ENCODE results near the gene HUWE1. TPM values are rescaled to one million over a fixed set of nuclear protein-coding genes. Genes with fewer than 3 reads are reported as not detected.
A peak's percentile ranks its signal among the peaks of the same experiment; 100 is the strongest.
"Not testable (repeated sequence)": the region's sequence is repeated elsewhere in the genome, so short reads cannot be mapped to it uniquely, and the experiment has no call there.

HUWE1 gene
- 65.9 and 76.1 TPM in 2 replicates for total RNA-seq

- DNase-seq (ENCODE audit: low read depth in 2 of 2): peak; percentile 29 to 58
Measured at GRCh38 chrX:53686151-53686885, at the start of gene HUWE1. Gene HUWE1 (minus strand): TSS chrX:53686719. CDS start chrX:53654107, 32,612 bp downstream.

GRCh38 chrX:53732797-53733196 lies 46.3 kb upstream of the HUWE1 start:
- DNase-seq (ENCODE audit: low read depth in 2 of 2): no peak

- DNase-seq (ENCODE audit: low read depth in 2 of 2): no peak
Measured at GRCh38 chrX:53729751-53730150, 43.2 kb upstream of the HUWE1 start.

- no peak for DNase-seq (ENCODE audit: low read depth in 2 of 2)
Measured at GRCh38 chrX:53728506-53728905, 42.0 kb upstream of the HUWE1 start.

GRCh38 chrX:53724872-53725271 lies 38.4 kb upstream of the HUWE1 start:
- no peak for DNase-seq (ENCODE audit: low read depth in 2 of 2)

GRCh38 chrX:53723381-53723780 lies 36.9 kb upstream of the HUWE1 start:
- DNase-seq (ENCODE audit: low read depth in 2 of 2): no peak

- DNase-seq (ENCODE audit: low read depth in 2 of 2): not testable (repeated sequence)
Measured at GRCh38 chrX:53721610-53722009, 35.1 kb upstream of the HUWE1 start.

- DNase-seq (ENCODE audit: low read depth in 2 of 2): not testable (repeated sequence)
Measured at GRCh38 chrX:53719666-53720065, 33.1 kb upstream of the HUWE1 start.

GRCh38 chrX:53718073-53718472 lies 31.6 kb upstream of the HUWE1 start:
- DNase-seq (ENCODE audit: low read depth in 2 of 2): no peak

- DNase-seq (ENCODE audit: low read depth in 2 of 2): no peak
Measured at GRCh38 chrX:53717205-53717604, 30.7 kb upstream of the HUWE1 start.

- peak in 1 of 2 donors; percentile 40 for DNase-seq (ENCODE audit: low read depth in 2 of 2)
Measured at GRCh38 chrX:53716328-53717088, 30.0 kb upstream of the HUWE1 start.

GRCh38 chrX:53715346-53715924 lies 28.9 kb upstream of the HUWE1 start:
- DNase-seq (ENCODE audit: low read depth in 2 of 2): no peak

GRCh38 chrX:53714580-53715345 lies 28.2 kb upstream of the HUWE1 start:
- DNase-seq (ENCODE audit: low read depth in 2 of 2): peak in 1 of 2 donors; percentile 8

GRCh38 chrX:53713987-53714579 lies 27.6 kb upstream of the HUWE1 start:
- DNase-seq (ENCODE audit: low read depth in 2 of 2): no peak

- no peak for DNase-seq (ENCODE audit: low read depth in 2 of 2)
Measured at GRCh38 chrX:53711436-53711835, 24.9 kb upstream of the HUWE1 start.

GRCh38 chrX:53704854-53705253 lies 18.3 kb upstream of the HUWE1 start:
- DNase-seq (ENCODE audit: low read depth in 2 of 2): no peak

- DNase-seq (ENCODE audit: low read depth in 2 of 2): no peak
Measured at GRCh38 chrX:53704294-53704693, 17.8 kb upstream of the HUWE1 start.

GRCh38 chrX:53695946-53696549 lies 9.5 kb upstream of the HUWE1 start:
- no peak for DNase-seq (ENCODE audit: low read depth in 2 of 2)

- DNase-seq (ENCODE audit: low read depth in 2 of 2): no peak
Measured at GRCh38 chrX:53694642-53695041, 8.1 kb upstream of the HUWE1 start.

GRCh38 chrX:53688300-53688699 lies 1.8 kb upstream of the HUWE1 start:
- no peak for DNase-seq (ENCODE audit: low read depth in 2 of 2)

- no peak for DNase-seq (ENCODE audit: low read depth in 2 of 2)
Measured at GRCh38 chrX:53685711-53686110, 808 bp downstream of the HUWE1 start.
